K562 (cell line): Measurements from ENCODE around the gene SPEG. TPM values are rescaled to one million over a fixed set of nuclear protein-coding genes. Genes with fewer than 3 reads are reported as not detected.

Experiments used
- ATAC-seq: fragments of 200-7000 bp; cut with Tn5 transposase; 3 replicates; pipeline ENCODE4 v1.9.1; 2020; ENCODE audit warnings: moderate library complexity
- BruUV-seq: library from RNA; stranded (reverse); fragments of 400-500 nt; replicated peaks from 2 replicates; lab custom pipeline; 2021; lab: Mats Ljungman, UMichigan
- CTCF ChIA-PET: fragments of 300-600 bp; formaldehyde crosslinking; extraction: SDS; loops from one replicate; lab custom pipeline; 2021; ENCODE audit warnings: low intra/inter-chr PET ratio; lab: Yijun Ruan, JAX
- POLR2A ChIA-PET: fragments of 300-600, 350-650 bp; sonication (Branson Sonifier 250); formaldehyde crosslinking; extraction: SDS; loops from one replicate; lab custom pipeline; 2021; ENCODE audit warnings: antibody characterized with exemption, inconsistent platforms; lab: Yijun Ruan, JAX
- DNase-seq, 4 experiments: peaks; one replicate each; pipeline versions ENCODE4 v3.0.0 to v3.0.0-alpha.2; 2011 to 2018; ENCODE audit warnings: low spot score in 3 of 4, mixed read lengths in 3 of 4; ENCODE audit errors: extremely low read depth in 1 of 4
- FAIRE-seq: peaks from 2 replicates; lab custom pipeline; 2011; peaks lifted over from hg19 to GRCh38; lab: Jason Lieb, UNC
- H2AFZ ChIP-seq: 2 replicates; pipeline ENCODE4 v1.6.0; 2011; ENCODE audit warnings: low read depth, low read length, control low read depth, inconsistent platforms
- H3K27ac ChIP-seq: fragments of 200-600 bp; 3 replicates; pipeline ENCODE4 v1.8.0; 2011; ENCODE audit warnings: low read depth, mild to moderate bottlenecking, control low read depth, inconsistent platforms, low read length, moderate library complexity, mixed read lengths; ENCODE audit errors: extremely low read depth
- H3K27me3 ChIP-seq, 2 experiments: fragments of 300-600 bp in 1 of 2; 2 replicates in 1 of 2; 3 replicates in 1 of 2; pipeline versions ENCODE4 v1.6.0 to v1.8.0; 2011; ENCODE audit warnings: inconsistent platforms in 2 of 2, low read length in 2 of 2, mild to moderate bottlenecking in 1 of 2, mixed read lengths in 1 of 2, moderate library complexity in 1 of 2; ENCODE audit not compliant: control insufficient read depth in 2 of 2, insufficient read depth in 2 of 2
- H3K36me3 ChIP-seq: fragments of 300-600 bp; 3 replicates; pipeline ENCODE4 v1.8.0; 2011; ENCODE audit warnings: mild to moderate bottlenecking, low read length, inconsistent platforms; ENCODE audit not compliant: control insufficient read depth, insufficient read depth
- H3K4me1 ChIP-seq, 2 experiments: fragments of 200-600 bp in 1 of 2; replicated peaks in 1 of 2; 2 replicates in 1 of 2; 3 replicates in 1 of 2; pipeline versions ENCODE4 v1.5.1 to v1.8.0; 2011; ENCODE audit warnings: inconsistent platforms in 2 of 2, low read length in 2 of 2, mild to moderate bottlenecking in 1 of 2, mixed read lengths in 1 of 2, moderate library complexity in 1 of 2; ENCODE audit not compliant: control insufficient read depth in 2 of 2, insufficient read depth in 2 of 2
- H3K4me2 ChIP-seq: 2 replicates; pipeline ENCODE4 v1.6.1; 2011; ENCODE audit warnings: low read length, control low read depth, inconsistent platforms, mixed read lengths; ENCODE audit not compliant: insufficient read depth
- H3K4me3 ChIP-seq: fragments of 200-600 bp; sonication (generic), shearing (Covaris generic); 2 replicates; pipeline ENCODE4 v1.5.1; 2016; ENCODE audit warnings: control low read depth, inconsistent platforms
- H3K79me2 ChIP-seq: fragments of 200-600 bp; 3 replicates; pipeline ENCODE4 v1.8.0; 2011; ENCODE audit warnings: low read length, inconsistent platforms; ENCODE audit not compliant: control insufficient read depth, insufficient read depth
- H3K9ac ChIP-seq, 2 experiments: 2 replicates each; pipeline versions ENCODE4 v1.6.0 to v1.6.1; 2011; ENCODE audit warnings: low read depth in 2 of 2, low read length in 2 of 2, control low read depth in 1 of 2, inconsistent platforms in 1 of 2, mild to moderate bottlenecking in 1 of 2, mixed read lengths in 1 of 2; ENCODE audit not compliant: insufficient read depth in 1 of 2
- H3K9me1 ChIP-seq: one replicate; pipeline ENCODE4 v1.6.0; 2011; ENCODE audit warnings: inconsistent platforms, mild to moderate bottlenecking, low read length, moderate library complexity; ENCODE audit not compliant: control insufficient read depth, insufficient read depth
- H3K9me3 ChIP-seq: replicated peaks from 2 replicates; pipeline ENCODE4 v1.5.1; 2011; ENCODE audit warnings: low read depth, low read length, inconsistent platforms; ENCODE audit not compliant: control insufficient read depth, insufficient read depth
- H4K20me1 ChIP-seq: replicated peaks from 2 replicates; pipeline ENCODE4 v1.6.1; 2011; ENCODE audit warnings: low read length, inconsistent platforms, mixed read lengths; ENCODE audit not compliant: control insufficient read depth, insufficient read depth
- COPS2 ChIP-seq: fragments of 450-650 bp; conservative IDR thresholded peaks from 2 replicates; pipeline ENCODE4 v1.6.1; 2016; ENCODE audit warnings: mild to moderate bottlenecking, moderate library complexity
- CTCFL ChIP-seq: IDR thresholded peaks from 2 replicates; pipeline ENCODE4 v1.6.1; 2011; ENCODE audit warnings: borderline replicate concordance, low read depth, mild to moderate bottlenecking, moderate library complexity, low read length; ENCODE audit not compliant: insufficient read depth, poor library complexity, severe bottlenecking
- LCOR ChIP-seq: sonication (generic); formaldehyde crosslinking; IDR thresholded peaks from 2 replicates; pipeline ENCODE4 v1.8.0; 2022; ENCODE audit warnings: mild to moderate bottlenecking, missing genetic modification reagents
- MNT ChIP-seq, 2 experiments: fragments of 450-650 bp; conservative IDR thresholded peaks; 2 replicates each; pipeline ENCODE4 v1.6.1; 2017; ENCODE audit warnings: mild to moderate bottlenecking in 2 of 2, moderate library complexity in 2 of 2
- OTX1 ChIP-seq: fragments of 450-650 bp; formaldehyde crosslinking; IDR thresholded peaks from 2 replicates; pipeline ENCODE4 v1.4.0; 2022; ENCODE audit warnings: mild to moderate bottlenecking
- PHF8 ChIP-seq: fragments of 200-600 bp; sonication (generic); IDR thresholded peaks from 2 replicates; pipeline ENCODE4 v1.6.1; 2012; ENCODE audit warnings: mixed run types, mild to moderate bottlenecking, inconsistent platforms, low read length, moderate library complexity, borderline replicate concordance
- POLR2G ChIP-seq: fragments of 200-400 bp; formaldehyde crosslinking; IDR thresholded peaks from 2 replicates; pipeline ENCODE4 v1.6.1; 2017; ENCODE audit warnings: low read depth, mild to moderate bottlenecking, antibody characterized with exemption, low read length, moderate library complexity
- PRPF4 ChIP-seq: fragments of 200-400 bp; formaldehyde crosslinking; IDR thresholded peaks from one replicate; pipeline ENCODE4 v1.6.1; 2017; ENCODE audit warnings: low read length, low read depth, mild to moderate bottlenecking; ENCODE audit not compliant: insufficient read depth, poor library complexity, severe bottlenecking
- RBM22 ChIP-seq: fragments of 200-400 bp; formaldehyde crosslinking; IDR thresholded peaks from 2 replicates; pipeline ENCODE4 v1.6.1; 2018; ENCODE audit warnings: low read length, low read depth; ENCODE audit not compliant: poor library complexity, severe bottlenecking
- TCF7L2 ChIP-seq: fragments of 150-350 bp; IDR thresholded peaks from 2 replicates; pipeline ENCODE4 v1.6.1; 2016; ENCODE audit warnings: low read depth, mild to moderate bottlenecking, low read length, moderate library complexity
- TCFL5 ChIP-seq: fragments of 250-450 bp; sonication (Bioruptor Pico); conservative IDR thresholded peaks from 2 replicates; pipeline ENCODE4 v1.6.1; 2021; ENCODE audit warnings: mild to moderate bottlenecking, moderate library complexity, matching md5 sums
- WHSC1 ChIP-seq: IDR thresholded peaks from one replicate; pipeline ENCODE4 v1.6.1; 2012; ENCODE audit warnings: low read length, control low read depth, inconsistent platforms
- ZNF316 ChIP-seq: fragments of 450-650 bp; IDR thresholded peaks from 2 replicates; pipeline ENCODE4 v1.6.1; 2016
- ZNF384 ChIP-seq: IDR thresholded peaks from 2 replicates; pipeline ENCODE4 v1.6.1; 2012; ENCODE audit warnings: low read depth, low read length, improper control_type of control experiment
- ZNF584 ChIP-seq: fragments of 200-800 bp; sonication (Bioruptor generic); IDR thresholded peaks from 2 replicates; pipeline ENCODE4 v1.6.1; 2016; ENCODE audit warnings: low read depth, mild to moderate bottlenecking, missing genetic modification characterization, missing compliant biosample characterization
- WGBS: fragments of 100-300 bp; shearing (Covaris generic); methylation state at CpG from one replicate; pipeline ENCODE4 v1.1.6; 2016; ENCODE audit warnings: low coverage, mixed read lengths; ENCODE audit not compliant: insufficient coverage; ENCODE audit errors: missing lambda C conversion rate; 5-methylcytosine and 5-hydroxymethylcytosine counted together
- in situ Hi-C: fragments of 300-500 bp; cut with MboI; formaldehyde crosslinking; loops from 4 replicates; pipeline ENCODE4 v1.15.0; 2018; ENCODE audit warnings: inconsistent platforms, mixed read lengths
- intact Hi-C: fragments of 100-400 bp; cut with micrococcal nuclease; formaldehyde crosslinking; loops from 2 replicates; pipeline ENCODE4 v1.14.2; 2022
- polyA plus RNA-seq, 8 experiments: library from polyadenylated mRNA; depleted of rRNA in 4 of 8; stranded (reverse) in 5 of 8; unstranded in 3 of 8; fragments of >200 nt; fragmentation: Nextera tagmentation in 2 of 8; fragmentation: Illumina TruSeq in 1 of 8; extraction: Ambion mirVana in 2 of 8; extraction: Trizol in 1 of 8; gene quantifications; 2 replicates each; pipeline versions ENCODE4 v1.2.1 to v1.2.3, GENCODE V29; 2011 to 2014; ENCODE audit warnings: inconsistent platforms in 1 of 8, missing spikeins in 1 of 8
- total RNA-seq, 7 experiments: library from RNA; depleted of rRNA in 6 of 7; stranded (reverse); fragments of >200 nt in 6 of 7; fragmentation: Illumina TruSeq in 2 of 7; extraction: Trizol in 2 of 7; gene quantifications; 2 replicates each; pipeline versions ENCODE4 v1.2.1 to v1.2.3, GENCODE V29; 2011 to 2021; ENCODE audit warnings: low replicate concordance in 1 of 7
- TF ChIP-seq, protein P1 (sequence below): fragments of 200-800 bp; sonication (Bioruptor generic); IDR thresholded peaks from 2 replicates; pipeline ENCODE4 v1.6.1; 2017; ENCODE audit warnings: missing genetic modification characterization, missing compliant biosample characterization

SPEG gene
- total and polyA plus RNA-seq, 9 of the 15 experiments (the other 6 are each of a cell fraction or from before 2014, with no cell fraction given) = 0.49 to 8.7 (median 3.0) TPM

GRCh38 chr2:219441451-219442255 lies 7.0 kb downstream of the SPEG start:
- no peaks in the 10 kb centered on the region for H4K20me1 ChIP-seq
- peak overlapping the region; percentile 84 for H2AFZ ChIP-seq
- in situ Hi-C loops = no loop called here
- CTCF ChIA-PET = interaction anchor here (0.7 kb wide), 1 partner anchor 86 kb away, joined by 4 read pairs; no protein-coding TSS in a partner anchor
- peak overlapping the region; percentile 4; the same call in 1 of the 3 replicates for H3K27ac ChIP-seq
- peaks cover 7 to 43% of the 10 kb centered on the region in 2 experiments; a peak in 4 of 5 replicates for H3K4me1 ChIP-seq
- H3K4me3 ChIP-seq = peak overlapping the region; percentile 41
- POLR2A ChIA-PET = interaction anchor here (0.6 kb wide), 1 partner anchor 78 kb away, joined by 3 read pairs; no protein-coding TSS in a partner anchor
- no peaks in the 10 kb centered on the region for H3K79me2 ChIP-seq
- no peaks in the 10 kb centered on the region for H3K9me1 ChIP-seq
- H3K36me3 ChIP-seq = no peaks in the 10 kb centered on the region
- no peaks in the 10 kb centered on the region for H3K9me3 ChIP-seq
- intact Hi-C loops = no loop called here
- FAIRE-seq (no peak), DNase-seq (peak; percentile 75 to 97 (median 96)), ATAC-seq (peak; percentile 88)
- no peaks in the 10 kb centered on the region for H3K27me3 ChIP-seq
- BruUV-seq = no TSS peak
- WGBS = 4% methylated on average over 14 of the region's 78 CpGs
- H3K9ac ChIP-seq = peak overlapping the region; percentile 27 to 87; a peak in 3 of 4 replicates
- H3K4me2 ChIP-seq = peak overlapping the region; percentile 74
- no peak for TF ChIP-seq RBM22
- no peak for TF ChIP-seq TCFL5
- TF ChIP-seq CTCFL = no peak
- TF ChIP-seq PRPF4 = no peak
- TF ChIP-seq OTX1 (CRISPR knock-in tag) = no peak
- no peak for TF ChIP-seq LCOR
- no peak for TF ChIP-seq WHSC1
- peak; percentile 72 for TF ChIP-seq POLR2G
- TF ChIP-seq, protein P1, sequence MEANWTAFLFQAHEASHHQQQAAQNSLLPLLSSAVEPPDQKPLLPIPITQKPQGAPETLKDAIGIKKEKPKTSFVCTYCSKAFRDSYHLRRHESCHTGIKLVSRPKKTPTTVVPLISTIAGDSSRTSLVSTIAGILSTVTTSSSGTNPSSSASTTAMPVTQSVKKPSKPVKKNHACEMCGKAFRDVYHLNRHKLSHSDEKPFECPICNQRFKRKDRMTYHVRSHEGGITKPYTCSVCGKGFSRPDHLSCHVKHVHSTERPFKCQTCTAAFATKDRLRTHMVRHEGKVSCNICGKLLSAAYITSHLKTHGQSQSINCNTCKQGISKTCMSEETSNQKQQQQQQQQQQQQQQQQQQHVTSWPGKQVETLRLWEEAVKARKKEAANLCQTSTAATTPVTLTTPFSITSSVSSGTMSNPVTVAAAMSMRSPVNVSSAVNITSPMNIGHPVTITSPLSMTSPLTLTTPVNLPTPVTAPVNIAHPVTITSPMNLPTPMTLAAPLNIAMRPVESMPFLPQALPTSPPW (CRISPR knock-in tag) = peak; percentile 88
- no peak for TF ChIP-seq MNT (conservative IDR thresholded peaks at IDR 0.05)
- no peak for TF ChIP-seq ZNF316
- no peak for TF ChIP-seq TCF7L2
- no peak for TF ChIP-seq ZNF584 (CRISPR knock-in tag)
- no peak for TF ChIP-seq ZNF384
- no peak for TF ChIP-seq COPS2
- TF ChIP-seq PHF8 = peak; percentile 51; the same call in 1 of the 2 replicates
